GM21390 (cell line): ENCODE measurements around the gene TAGAP.
"Not testable (repeated sequence)": the region's sequence is repeated elsewhere in the genome, so short reads cannot be mapped to it uniquely, and the experiment has no call there.

Experiments used
- ATAC-seq: cut with Tn5 transposase; IDR thresholded peaks from one replicate; pipeline ENCODE4 v1.9.1; 2021; ENCODE audit not compliant: unreplicated experiment

TAGAP gene

GRCh38 chr6:159013229-159013628 lies 31.6 kb downstream of the TAGAP start:
- ATAC-seq: no peak

- no peak for ATAC-seq
These were observed 32.6 kb downstream of the TAGAP start for GRCh38 chr6:159012201-159012600.

- ATAC-seq: not testable (repeated sequence)
These were observed 34.7 kb downstream of the TAGAP start for GRCh38 chr6:159010037-159010612.

GRCh38 chr6:159008656-159009288 lies 36.0 kb downstream of the TAGAP start:
- ATAC-seq: peak; percentile 86

GRCh38 chr6:159007510-159007909 lies 37.3 kb downstream of the TAGAP start:
- ATAC-seq: no peak

GRCh38 chr6:159005436-159005835 lies 39.4 kb downstream of the TAGAP start:
- no peak for ATAC-seq

GRCh38 chr6:159004592-159004991 lies 40.2 kb downstream of the TAGAP start:
- no peak for ATAC-seq

- ATAC-seq: no peak
These were observed 42.2 kb downstream of the TAGAP start for GRCh38 chr6:159002432-159003155.

- peak; percentile 92 for ATAC-seq
These were observed 45.0 kb downstream of the TAGAP start, which contains the start of gene RSPH3 for GRCh38 chr6:158999666-159000403. Gene RSPH3 (minus strand): TSS chr6:159000202. CDS start chr6:158999550, 652 bp downstream.

GRCh38 chr6:158999154-158999665 lies 45.6 kb downstream of the TAGAP start:
- peak; percentile 34 for ATAC-seq

GRCh38 chr6:158996856-158997255 lies 47.9 kb downstream of the TAGAP start:
- no peak for ATAC-seq

- no peak for ATAC-seq
These were observed 51.2 kb downstream of the TAGAP start for GRCh38 chr6:158993639-158994038.

- no peak for ATAC-seq
These were observed 53.6 kb downstream of the TAGAP start for GRCh38 chr6:158991017-158991723.

GRCh38 chr6:158989711-158990110 lies 55.1 kb downstream of the TAGAP start:
- not testable (repeated sequence) for ATAC-seq

GRCh38 chr6:158988477-158988876 lies 56.3 kb downstream of the TAGAP start:
- no peak for ATAC-seq

GRCh38 chr6:158987657-158988056 lies 57.1 kb downstream of the TAGAP start:
- no peak for ATAC-seq
